PC-9 (cell line): ENCODE results near the gene CALCA. TPM values are rescaled to one million over a fixed set of nuclear protein-coding genes. Genes with fewer than 3 reads are reported as not detected.

Source experiments
- BruUV-seq: library from RNA; stranded (reverse); fragments of 400-500 nt; replicated peaks from 2 replicates; lab custom pipeline; 2021; lab: Mats Ljungman, UMichigan
- CTCF ChIA-PET: fragments of 300-600 bp; sonication (Branson Sonifier 250); formaldehyde crosslinking; loops from one replicate; lab custom pipeline; 2022; ENCODE audit warnings: antibody characterized with exemption; lab: Charles Lee
- POLR2A ChIA-PET: fragments of 300-600 bp; sonication (Branson Sonifier 250); formaldehyde crosslinking; loops from one replicate; lab custom pipeline; 2022; ENCODE audit warnings: antibody characterized with exemption; ENCODE audit not compliant: unreplicated experiment; lab: Charles Lee
- DNase-seq, 2 experiments: peaks; one replicate each; pipeline versions ENCODE4 v3.0.0 to v3.0.0-alpha.2; 2015 to 2022; ENCODE audit warnings: mixed read lengths in 1 of 2
- H2AFZ ChIP-seq: fragments of 200-600 bp; sonication (generic); 2 replicates; pipeline ENCODE4 v1.8.1; 2017; ENCODE audit warnings: antibody characterized with exemption
- H3F3A ChIP-seq: fragments of 200-600 bp; sonication (generic); 2 replicates; pipeline ENCODE4 v1.8.1; 2017; ENCODE audit warnings: antibody characterized with exemption, mild to moderate bottlenecking, low read depth; ENCODE audit not compliant: insufficient read depth
- H3K27ac ChIP-seq: fragments of 200-600 bp; sonication (generic); 2 replicates; pipeline ENCODE4 v1.6.1; 2016; ENCODE audit warnings: mixed run types
- H3K27me3 ChIP-seq: fragments of 200-600 bp; sonication (generic); 2 replicates; pipeline ENCODE4 v1.6.1; 2016; ENCODE audit warnings: low read depth, mixed run types; ENCODE audit not compliant: insufficient read depth
- H3K36me3 ChIP-seq: fragments of 200-600 bp; sonication (generic); 2 replicates; pipeline ENCODE4 v1.6.1; 2016; ENCODE audit warnings: low read depth, mixed run types
- H3K4me1 ChIP-seq: fragments of 200-600 bp; sonication (generic); replicated peaks from 2 replicates; pipeline ENCODE4 v1.6.1; 2016; ENCODE audit warnings: mixed run types; ENCODE audit not compliant: insufficient read depth
- H3K4me2 ChIP-seq: fragments of 200-600 bp; sonication (generic); 2 replicates; pipeline ENCODE4 v1.6.1; 2017; ENCODE audit warnings: mixed run types
- H3K4me3 ChIP-seq: fragments of 200-600 bp; sonication (generic); 2 replicates; pipeline ENCODE4 v1.6.1; 2016; ENCODE audit warnings: mixed run types
- H3K79me2 ChIP-seq: fragments of 200-600 bp; sonication (generic); 2 replicates; pipeline ENCODE4 v1.6.1; 2017; ENCODE audit warnings: low read depth, mixed run types
- H3K9me2 ChIP-seq: fragments of 200-600 bp; sonication (generic); 2 replicates; pipeline ENCODE4 v1.8.1; 2017; ENCODE audit warnings: mild to moderate bottlenecking; ENCODE audit not compliant: insufficient read depth
- H3K9me3 ChIP-seq: fragments of 200-600 bp; sonication (generic); 2 replicates; pipeline ENCODE4 v1.8.1; 2016; ENCODE audit warnings: low read depth; ENCODE audit not compliant: insufficient read depth
- H4K20me1 ChIP-seq: fragments of 200-600 bp; sonication (generic); 2 replicates; pipeline ENCODE4 v1.8.1; 2017; ENCODE audit not compliant: insufficient read depth
- CTCF ChIP-seq: fragments of 200-600 bp; sonication (generic); conservative IDR thresholded peaks from 2 replicates; pipeline ENCODE4 v1.6.1; 2017; ENCODE audit warnings: mixed run types, antibody characterized with exemption, mild to moderate bottlenecking, moderate library complexity
- EZH2 ChIP-seq: fragments of 200-600 bp; sonication (generic); IDR thresholded peaks from 2 replicates; pipeline ENCODE4 v1.8.0; 2017; ENCODE audit warnings: antibody characterized with exemption, low read depth
- intact Hi-C: fragments of 100-400 bp; cut with micrococcal nuclease; formaldehyde crosslinking; loops from one replicate; pipeline ENCODE4 v1.10.0; 2022; ENCODE audit not compliant: unreplicated experiment
- total RNA-seq: library from RNA; stranded (reverse); gene quantifications from 2 replicates; pipeline ENCODE4 v1.2.3, GENCODE V29; 2021

The CALCA gene
- total RNA-seq, 1 experiment from 2014 or later: not detected

DNA sequence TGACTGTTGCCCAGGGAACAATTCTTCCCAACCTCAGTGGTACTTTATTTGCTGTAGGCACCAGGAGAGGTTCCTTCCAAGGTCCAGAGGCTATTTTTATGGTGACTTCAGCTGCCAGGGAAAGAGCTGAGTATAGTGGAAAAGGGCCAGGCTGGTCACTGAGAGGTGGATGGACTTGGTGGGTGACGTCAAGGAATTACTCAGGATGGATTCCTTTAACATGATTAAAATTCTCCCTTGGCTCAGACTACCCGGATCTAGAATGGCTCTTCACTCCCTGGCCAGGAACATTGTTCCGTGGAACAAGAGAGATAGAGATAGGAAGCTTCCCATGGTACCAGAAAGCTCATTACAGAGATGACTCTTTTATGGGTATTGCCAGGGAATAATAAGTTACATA lies 8.7 kb upstream of the CALCA start:
- Histone ChIP-seq H3K27me3 (no peaks in the 10 kb centered on the region), H3K4me3 (no peak overlapping the region), H4K20me1 (no peaks in the 10 kb centered on the region), H3K4me2 (no peak overlapping the region), H3K27ac (no peak overlapping the region), H3K79me2 (no peaks in the 10 kb centered on the region), H2AFZ (no peak overlapping the region), H3K9me3 (no peaks in the 10 kb centered on the region), H3K9me2 (no peaks in the 10 kb centered on the region), H3K4me1 (no peaks in the 10 kb centered on the region), H3K36me3 (no peaks in the 10 kb centered on the region), H3F3A (no peaks in the 10 kb centered on the region)
- CTCF ChIA-PET: no interaction called here
- no peak for TF ChIP-seq EZH2
- no peak for TF ChIP-seq CTCF
- no TSS peak for BruUV-seq
- no peak for DNase-seq
- intact Hi-C loops: no loop called here
- POLR2A ChIA-PET: no interaction called here

DNA sequence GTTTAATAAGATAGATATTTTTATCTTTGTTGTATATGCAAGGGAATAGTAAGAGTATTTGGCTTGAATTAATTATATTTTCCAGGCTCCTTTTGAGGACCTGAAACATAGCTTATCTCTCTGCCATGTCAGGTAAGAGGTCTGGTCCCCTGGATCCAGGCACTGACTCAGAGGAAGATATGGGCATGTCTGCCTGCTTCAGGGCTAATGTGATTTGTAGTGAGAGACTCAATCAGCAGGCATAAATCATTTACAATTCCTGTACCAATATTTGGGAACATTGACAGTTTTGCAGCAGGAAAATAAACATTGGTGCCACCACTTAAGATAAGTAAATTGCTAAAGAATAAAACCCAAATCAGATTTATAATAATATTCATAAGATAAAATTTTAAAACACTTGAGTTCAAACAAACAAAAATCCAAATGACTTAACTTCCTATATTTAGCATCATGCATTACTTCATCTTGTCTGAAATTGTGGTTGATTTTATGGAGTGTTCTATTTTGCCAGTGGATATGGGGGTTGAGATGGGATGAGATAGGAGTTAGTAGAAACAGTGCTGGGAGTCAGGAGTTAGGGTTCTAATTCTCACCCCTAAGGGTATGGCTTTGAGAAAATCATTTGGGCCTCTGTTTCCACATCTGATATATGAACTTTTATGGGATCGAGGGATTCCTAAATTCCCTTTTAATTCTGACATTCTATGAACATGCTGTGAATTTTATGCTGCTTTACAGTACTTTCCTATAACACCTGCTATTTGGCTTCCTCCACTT lies 5.1 kb upstream of the CALCA start:
- Histone ChIP-seq H3K9me2 (no peaks in the 10 kb centered on the region), H3K79me2 (no peaks in the 10 kb centered on the region), H3K4me1 (no peaks in the 10 kb centered on the region), H3F3A (no peaks in the 10 kb centered on the region), H3K4me3 (no peak overlapping the region), H3K27ac (no peak overlapping the region), H3K4me2 (no peak overlapping the region), H3K36me3 (no peaks in the 10 kb centered on the region), H3K9me3 (no peaks in the 10 kb centered on the region), H3K27me3 (no peaks in the 10 kb centered on the region), H2AFZ (no peak overlapping the region), H4K20me1 (no peaks in the 10 kb centered on the region)
- TF ChIP-seq EZH2 (no peak), CTCF (no peak)
- no TSS peak for BruUV-seq
- intact Hi-C loops: no loop called here
- DNase-seq: no peak
- ChIA-PET CTCF (no interaction called here), POLR2A (no interaction called here)

- H3K36me3 ChIP-seq: no peaks in the 10 kb centered on the region
- H3K27ac ChIP-seq: no peak overlapping the region
- DNase-seq: no peak
- no peaks in the 10 kb centered on the region for H3K79me2 ChIP-seq
- H3F3A ChIP-seq: no peaks in the 10 kb centered on the region
- no peaks in the 10 kb centered on the region for H4K20me1 ChIP-seq
- H3K4me1 ChIP-seq: no peaks in the 10 kb centered on the region
- H3K27me3 ChIP-seq: no peaks in the 10 kb centered on the region
- TF ChIP-seq EZH2 (no peak), CTCF (no peak)
- no peaks in the 10 kb centered on the region for H3K9me2 ChIP-seq
- H3K4me3 ChIP-seq: no peak overlapping the region
- CTCF ChIA-PET: no interaction called here
- H2AFZ ChIP-seq: no peak overlapping the region
- H3K4me2 ChIP-seq: peak overlapping the region; percentile 23; the same call in 1 of the 2 replicates
- no peaks in the 10 kb centered on the region for H3K9me3 ChIP-seq
- intact Hi-C loops: no loop called here
- BruUV-seq: no TSS peak
- POLR2A ChIA-PET: no interaction called here
Observed at GRCh38 chr11:14975252-14975587, 3.1 kb upstream of the CALCA start.
